NCI-H2081 treated with DMSO at 0.1 percent for 48 hours (cell line): Measurements from ENCODE around the gene L3MBTL4.
"Not testable (repeated sequence)": the region's sequence is repeated elsewhere in the genome, so short reads cannot be mapped to it uniquely, and the experiment has no call there.

ENCODE experiments used
- DNase-seq: peaks from one replicate; lab custom pipeline; 2025; lab: John Stamatoyannopoulos, UW

L3MBTL4 gene

GRCh38 chr18:6406075-6406909 lies 8.4 kb downstream of the L3MBTL4 start:
- DNase-seq, result no peak

GRCh38 chr18:6405237-6406074 lies 9.3 kb downstream of the L3MBTL4 start:
- peak; percentile 57 for DNase-seq

- DNase-seq, result no peak
Observed at GRCh38 chr18:6404834-6405233, 9.9 kb downstream of the L3MBTL4 start.

- DNase-seq, result no peak
Observed at GRCh38 chr18:6401687-6402086, 13.0 kb downstream of the L3MBTL4 start.

GRCh38 chr18:6399776-6400175 lies 14.9 kb downstream of the L3MBTL4 start:
- DNase-seq, result no peak

DNA sequence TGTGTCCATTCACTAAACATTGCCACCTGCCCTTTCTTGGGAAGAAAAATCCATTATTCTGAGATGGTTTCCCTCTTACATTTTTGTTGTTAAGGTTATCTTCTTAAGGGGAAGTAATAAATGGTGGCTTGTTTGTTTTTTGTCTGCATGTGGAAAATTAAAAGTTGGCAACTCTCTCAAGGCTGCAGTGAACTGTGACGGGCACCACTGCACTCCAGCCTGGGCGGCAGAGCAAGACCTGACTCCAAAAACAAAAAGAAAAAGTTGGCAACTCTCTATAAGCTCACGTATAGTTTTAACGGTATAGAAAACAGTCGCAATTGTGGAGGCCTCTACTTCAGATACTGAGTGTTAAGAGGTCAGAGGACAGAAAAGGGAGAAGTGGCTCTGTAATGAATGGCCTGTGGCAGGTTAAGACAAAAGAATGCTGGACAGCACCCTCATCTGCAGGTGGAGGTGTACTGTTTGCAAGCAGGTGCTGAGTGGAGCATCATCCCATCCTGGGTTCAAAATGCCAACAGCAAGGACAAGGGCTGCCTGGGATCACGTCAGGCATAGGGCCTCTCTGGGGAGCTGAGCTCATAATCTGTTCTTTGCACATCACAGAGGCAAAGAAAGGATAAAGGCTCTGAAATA lies 16.7 kb downstream of the L3MBTL4 start:
- no peak for DNase-seq

- no peak for DNase-seq
Observed at GRCh38 chr18:6396847-6397246, 17.9 kb downstream of the L3MBTL4 start.

DNA sequence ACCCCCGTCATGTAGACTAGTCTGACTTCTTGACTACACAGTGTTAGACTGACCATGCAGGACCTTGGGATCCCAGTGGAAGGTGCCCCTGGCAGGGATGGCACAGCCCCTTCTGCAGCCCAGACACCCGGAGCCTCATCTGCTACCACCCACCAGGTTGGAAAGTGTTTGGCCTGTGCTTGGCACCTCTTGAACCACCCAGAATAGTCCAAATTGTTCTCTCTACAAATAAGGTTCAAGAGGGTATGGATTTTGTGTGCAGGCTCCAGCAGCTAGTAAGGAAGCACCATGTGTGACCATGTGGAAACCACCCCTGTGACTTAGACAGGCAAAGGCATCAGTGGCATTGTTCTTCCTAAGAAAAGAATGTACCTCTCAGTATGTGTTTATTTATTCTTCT lies 18.4 kb downstream of the L3MBTL4 start:
- DNase-seq, result no peak

DNA sequence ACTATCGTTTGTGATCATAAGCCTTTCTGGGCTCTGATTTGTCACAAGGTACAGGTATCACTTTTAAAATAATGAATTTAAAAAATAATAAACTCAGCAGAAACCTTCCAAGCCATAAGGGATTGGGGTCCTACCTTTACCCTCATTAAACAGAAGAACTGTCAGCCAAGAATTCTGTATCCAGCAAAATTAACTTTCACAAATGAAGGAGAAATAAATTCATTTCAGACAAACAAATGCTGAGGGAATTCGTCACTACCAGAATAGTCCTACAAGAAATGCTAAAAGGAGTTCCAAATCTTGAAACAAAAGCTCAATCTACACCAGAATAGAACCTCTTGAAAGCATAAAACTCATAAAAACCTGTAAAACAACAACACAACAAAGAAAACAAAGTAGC lies 25.7 kb downstream of the L3MBTL4 start:
- no peak for DNase-seq

DNA sequence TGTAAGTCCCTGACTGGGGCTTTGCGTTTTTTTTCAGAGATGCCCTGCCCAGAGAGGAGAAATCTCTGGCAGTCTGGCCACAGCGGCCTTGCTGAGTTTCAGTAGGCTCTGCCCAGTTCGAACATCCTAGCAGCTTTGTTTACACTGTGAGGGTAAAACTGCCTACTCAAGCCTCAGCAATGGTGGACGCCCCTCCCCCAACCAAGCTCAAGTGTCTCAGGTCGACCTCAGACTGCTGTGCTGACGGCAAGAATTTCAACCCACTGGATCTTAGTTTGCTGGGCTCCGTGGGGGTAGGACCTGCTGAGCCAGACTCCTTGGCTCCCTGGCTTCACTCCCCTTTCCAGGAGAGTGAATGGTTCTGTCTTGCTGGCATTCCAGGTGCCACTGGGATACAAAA lies 31.7 kb downstream of the L3MBTL4 start:
- no peak for DNase-seq

DNA sequence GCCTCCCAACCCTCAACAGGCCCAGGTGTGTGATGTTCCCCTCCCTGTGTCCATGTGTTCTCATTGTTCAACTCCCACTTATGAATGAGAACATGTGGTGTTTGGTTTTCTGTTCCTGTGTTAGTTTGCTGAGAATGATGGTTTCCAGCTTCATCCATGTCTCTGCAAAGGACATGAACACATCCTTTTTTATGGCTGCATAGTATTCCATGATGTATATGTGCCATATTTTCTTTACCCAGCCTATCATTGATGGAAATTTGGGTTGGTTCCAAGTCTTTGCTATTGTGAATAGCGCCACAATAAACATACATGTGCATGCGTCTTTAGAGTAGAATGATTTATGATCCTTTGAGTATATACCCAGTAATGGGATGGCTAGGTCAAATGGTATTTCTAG lies 37.2 kb downstream of the L3MBTL4 start:
- DNase-seq, result not testable (repeated sequence)

- DNase-seq, result no peak
Observed at GRCh38 chr18:6376433-6377229, 38.1 kb downstream of the L3MBTL4 start.

DNA sequence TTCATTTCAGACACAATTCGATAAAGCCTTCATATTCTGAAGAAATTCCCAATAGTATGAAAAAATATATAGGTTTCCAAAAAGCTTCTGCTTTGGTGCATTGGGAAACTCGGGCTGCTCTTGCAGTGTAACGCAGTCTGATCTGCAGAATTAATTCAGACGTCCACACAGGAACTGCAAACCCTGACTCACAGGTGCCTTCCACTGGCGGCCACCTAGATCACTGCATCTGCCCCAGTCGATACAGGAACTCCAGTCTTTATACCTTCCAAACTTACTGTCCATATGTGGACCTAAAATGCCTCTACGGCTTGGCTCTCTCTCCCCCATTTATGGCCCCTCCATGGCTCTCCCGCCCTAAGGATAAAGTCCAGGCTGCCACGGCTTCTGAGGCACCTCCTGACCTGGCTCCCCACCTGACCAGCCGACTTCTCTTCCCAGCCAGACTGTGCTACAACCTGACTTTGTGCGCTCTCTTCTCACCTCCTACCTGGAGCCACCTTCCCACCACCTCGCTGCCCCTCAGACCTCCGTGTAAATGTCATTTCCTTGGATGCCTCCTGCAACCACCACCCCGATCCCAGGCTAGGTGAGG lies 39.7 kb downstream of the L3MBTL4 start:
- DNase-seq, result no peak

- peak; percentile 83 for DNase-seq
Observed at GRCh38 chr18:6374340-6374739, 40.4 kb downstream of the L3MBTL4 start.

- no peak for DNase-seq
Observed at GRCh38 chr18:6373187-6373586, 41.5 kb downstream of the L3MBTL4 start.

- peak; percentile 69 for DNase-seq
Observed at GRCh38 chr18:6370886-6371635, 43.6 kb downstream of the L3MBTL4 start.

- DNase-seq, result peak; percentile 29
Observed at GRCh38 chr18:6370410-6370809, 44.3 kb downstream of the L3MBTL4 start.

GRCh38 chr18:6368017-6368416 lies 46.7 kb downstream of the L3MBTL4 start:
- no peak for DNase-seq

DNA sequence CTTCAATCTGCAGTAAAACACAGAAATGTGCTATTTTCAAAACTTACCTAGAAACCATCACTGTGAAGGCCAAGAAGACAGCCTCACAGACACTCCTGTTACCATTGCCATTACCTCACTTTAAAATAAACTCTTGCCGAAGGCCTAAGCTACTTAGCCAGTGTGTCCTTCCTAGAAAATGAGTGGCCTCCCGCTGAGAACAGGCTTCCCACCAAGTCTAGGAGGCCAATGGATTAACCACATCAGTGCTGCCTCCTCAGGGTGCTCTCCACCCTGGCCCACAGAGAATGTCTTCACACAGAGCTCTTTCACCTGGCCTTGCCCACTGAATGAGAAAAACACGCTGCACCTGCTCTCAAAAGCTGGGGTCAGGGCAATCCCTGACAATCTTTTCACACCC lies 47.5 kb downstream of the L3MBTL4 start:
- DNase-seq, result no peak

DNA sequence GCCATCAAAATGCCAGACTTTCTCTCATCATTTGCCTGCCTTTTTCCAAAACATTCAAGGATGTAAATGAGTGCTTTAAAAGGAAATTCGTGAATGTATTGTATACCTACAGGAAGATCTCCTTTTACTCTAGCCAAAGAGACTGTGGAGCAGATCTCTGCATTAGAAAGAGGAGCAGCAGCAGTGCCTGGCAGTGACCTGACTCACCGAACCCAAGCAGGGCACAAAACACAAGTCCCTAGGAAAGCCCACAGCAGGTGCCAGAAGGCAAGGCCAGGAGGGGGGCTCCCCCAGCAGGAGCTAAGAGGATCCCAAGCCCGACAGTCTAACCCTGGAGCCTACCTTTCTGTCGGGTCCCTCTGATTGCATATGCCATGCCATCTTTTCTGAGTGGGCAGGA lies 47.9 kb downstream of the L3MBTL4 start:
- no peak for DNase-seq

DNA sequence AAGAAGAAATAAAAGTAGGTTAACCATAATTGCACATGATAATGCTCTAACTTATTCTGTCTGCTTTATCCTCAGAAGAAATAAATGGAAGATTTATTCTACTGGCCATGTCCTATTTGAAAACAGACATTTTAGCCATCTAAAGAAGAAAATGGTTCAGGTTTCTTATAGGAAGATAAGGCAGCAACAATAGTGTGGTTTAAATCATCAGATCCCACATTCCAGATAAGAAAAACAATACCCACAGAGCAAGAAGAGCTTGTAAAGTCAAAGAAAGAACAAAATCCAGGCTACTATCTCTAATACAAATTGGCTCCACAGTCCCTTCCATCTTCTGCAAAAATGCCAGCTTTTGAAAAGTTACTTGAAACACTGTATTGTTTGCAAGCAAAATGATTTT lies 49.3 kb downstream of the L3MBTL4 start:
- no peak for DNase-seq
